A673 (cell line): ENCODE results near the gene ZSCAN18.

Experiments used
- EZH2 ChIP-seq: fragments of 200-600 bp; sonication (generic); IDR thresholded peaks from 2 replicates; pipeline ENCODE4 v1.6.1; 2017; ENCODE audit warnings: borderline replicate concordance, low read depth, mild to moderate bottlenecking, mixed read lengths, antibody characterized with exemption, low read length; ENCODE audit not compliant: poor library complexity, severe bottlenecking
- TF ChIP-seq, protein P1 (sequence below): fragments of 300-800, 200-600 bp; sonication (generic); conservative IDR thresholded peaks from 2 replicates; pipeline ENCODE4 v1.5.1; 2017; ENCODE audit warnings: low read depth, mild to moderate bottlenecking, antibody characterized with exemption, low read length, moderate library complexity, mixed read lengths

DNA sequence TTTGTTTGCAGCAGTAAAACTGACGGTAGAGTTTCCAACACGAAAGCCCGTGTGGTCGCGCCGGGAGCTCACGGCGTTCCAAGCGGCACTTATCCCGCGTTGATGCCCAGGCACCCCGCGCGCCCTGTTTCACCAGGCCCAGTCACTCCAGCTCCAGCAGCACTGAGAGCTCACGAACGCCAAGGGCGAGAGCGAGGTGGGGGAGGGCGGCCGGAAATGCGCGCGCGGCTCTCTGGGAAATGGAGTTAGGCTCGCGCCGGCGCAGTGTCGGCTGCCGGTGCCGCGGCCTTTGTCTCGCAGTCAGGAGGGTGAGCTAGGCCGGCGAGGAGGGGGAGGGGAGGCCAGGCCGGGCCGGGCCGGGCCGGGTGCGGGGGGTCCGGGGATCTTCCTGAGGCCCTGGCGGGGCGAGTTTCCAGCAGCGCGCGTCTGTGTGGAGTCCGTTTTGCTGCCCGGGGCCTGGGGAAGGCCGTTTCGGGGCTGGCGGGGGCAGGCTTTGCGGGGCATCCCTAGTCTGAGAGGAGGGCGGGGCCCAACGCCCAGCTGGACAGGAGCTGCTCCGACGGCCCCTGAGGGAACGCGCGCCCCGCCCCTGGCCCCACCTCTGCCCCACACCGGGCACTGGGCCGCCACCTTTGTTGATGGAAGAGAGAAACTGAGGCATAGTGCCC is 38.9 kb downstream of the ZSCAN18 start, which contains the start of gene ZNF135:
- TF ChIP-seq EZH2 = no peak
- TF ChIP-seq, protein P1, sequence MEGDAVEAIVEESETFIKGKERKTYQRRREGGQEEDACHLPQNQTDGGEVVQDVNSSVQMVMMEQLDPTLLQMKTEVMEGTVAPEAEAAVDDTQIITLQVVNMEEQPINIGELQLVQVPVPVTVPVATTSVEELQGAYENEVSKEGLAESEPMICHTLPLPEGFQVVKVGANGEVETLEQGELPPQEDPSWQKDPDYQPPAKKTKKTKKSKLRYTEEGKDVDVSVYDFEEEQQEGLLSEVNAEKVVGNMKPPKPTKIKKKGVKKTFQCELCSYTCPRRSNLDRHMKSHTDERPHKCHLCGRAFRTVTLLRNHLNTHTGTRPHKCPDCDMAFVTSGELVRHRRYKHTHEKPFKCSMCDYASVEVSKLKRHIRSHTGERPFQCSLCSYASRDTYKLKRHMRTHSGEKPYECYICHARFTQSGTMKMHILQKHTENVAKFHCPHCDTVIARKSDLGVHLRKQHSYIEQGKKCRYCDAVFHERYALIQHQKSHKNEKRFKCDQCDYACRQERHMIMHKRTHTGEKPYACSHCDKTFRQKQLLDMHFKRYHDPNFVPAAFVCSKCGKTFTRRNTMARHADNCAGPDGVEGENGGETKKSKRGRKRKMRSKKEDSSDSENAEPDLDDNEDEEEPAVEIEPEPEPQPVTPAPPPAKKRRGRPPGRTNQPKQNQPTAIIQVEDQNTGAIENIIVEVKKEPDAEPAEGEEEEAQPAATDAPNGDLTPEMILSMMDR = no peak
